IMR-90 (cell line): Measurements from ENCODE around the gene STK10. TPM values are rescaled to one million over a fixed set of nuclear protein-coding genes. Genes with fewer than 3 reads are reported as not detected.

Experiments
- ATAC-seq: fragments of 200-7000 bp; cut with Tn5 transposase; 2 replicates; pipeline ENCODE4 v1.9.1; 2020; ENCODE audit warnings: low read depth, mild to moderate bottlenecking, moderate library complexity
- BruUV-seq: library from RNA; stranded (reverse); fragments of 400-500 nt; replicated peaks from 2 replicates; lab custom pipeline; 2021; lab: Mats Ljungman, UMichigan
- CTCF ChIA-PET: fragments of 300-600 bp; formaldehyde crosslinking; extraction: SDS; loops from one replicate; lab custom pipeline; 2021; ENCODE audit warnings: antibody characterized with exemption; lab: Yijun Ruan, JAX
- POLR2A ChIA-PET: fragments of 300-600 bp; sonication (Branson Sonifier 250); formaldehyde crosslinking; loops from one replicate; lab custom pipeline; 2022; ENCODE audit warnings: antibody characterized with exemption; ENCODE audit not compliant: unreplicated experiment; lab: Charles Lee
- DNase-seq: peaks from one replicate; pipeline ENCODE4 v3.0.0; 2013
- H2AFZ ChIP-seq: replicated peaks from 2 replicates; pipeline ENCODE3; 2013; ENCODE audit warnings: low read length, mild to moderate bottlenecking; ENCODE audit not compliant: poor library complexity
- H2AK5ac ChIP-seq: 2 replicates; pipeline ENCODE4 v1.6.1; 2013; ENCODE audit warnings: low read depth, low read length, inconsistent platforms
- H2AK9ac ChIP-seq: replicated peaks from 2 replicates; pipeline ENCODE3; 2013; ENCODE audit warnings: mild to moderate bottlenecking, low read depth, low read length, moderate library complexity; ENCODE audit not compliant: poor library complexity
- H2BK120ac ChIP-seq: 2 replicates; pipeline ENCODE4 v1.6.1; 2013; ENCODE audit warnings: low read depth, low read length, inconsistent platforms
- H2BK15ac ChIP-seq: 3 replicates; pipeline ENCODE4 v1.6.1; 2013; ENCODE audit warnings: low read depth, low read length, inconsistent platforms
- H2BK20ac ChIP-seq: 2 replicates; pipeline ENCODE4 v1.6.1; 2013; ENCODE audit warnings: low read depth, mild to moderate bottlenecking, inconsistent platforms, low read length, moderate library complexity
- H2BK5ac ChIP-seq: 2 replicates; pipeline ENCODE4 v1.6.1; 2013; ENCODE audit warnings: mild to moderate bottlenecking, low read depth, low read length, inconsistent platforms; ENCODE audit not compliant: poor library complexity, severe bottlenecking
- H3K14ac ChIP-seq: replicated peaks from 2 replicates; pipeline ENCODE4 v1.6.1; 2013; ENCODE audit warnings: low read depth, low read length, inconsistent platforms
- H3K18ac ChIP-seq: 2 replicates; pipeline ENCODE4 v1.6.1; 2013; ENCODE audit warnings: low read depth, low read length, control low read depth
- H3K23ac ChIP-seq: 2 replicates; pipeline ENCODE4 v1.6.1; 2013; ENCODE audit warnings: low read depth, low read length, inconsistent platforms
- H3K27ac ChIP-seq: 2 replicates; pipeline ENCODE4 v1.5.1; 2013; ENCODE audit warnings: mild to moderate bottlenecking, control low read depth, low read length; ENCODE audit not compliant: insufficient read depth
- H3K27me3 ChIP-seq: 2 replicates; pipeline ENCODE4 v1.6.1; 2013; ENCODE audit warnings: low read length; ENCODE audit not compliant: control insufficient read depth, insufficient read depth
- H3K36me3 ChIP-seq: 2 replicates; pipeline ENCODE4 v1.6.1; 2013; ENCODE audit warnings: low read length, mixed read lengths; ENCODE audit not compliant: control insufficient read depth, insufficient read depth
- H3K4ac ChIP-seq: 2 replicates; pipeline ENCODE4 v1.6.1; 2013; ENCODE audit warnings: low read depth, low read length, inconsistent platforms
- H3K4me1 ChIP-seq: 2 replicates; pipeline ENCODE4 v1.6.1; 2013; ENCODE audit warnings: low read length, mixed read lengths; ENCODE audit not compliant: control insufficient read depth, insufficient read depth
- H3K4me2 ChIP-seq: 2 replicates; pipeline ENCODE4 v1.6.1; 2013; ENCODE audit warnings: low read depth, mild to moderate bottlenecking, control low read depth, low read length, moderate library complexity
- H3K4me3 ChIP-seq: 2 replicates; pipeline ENCODE4 v1.5.1; 2013; ENCODE audit warnings: low read depth, mild to moderate bottlenecking, control low read depth, low read length, moderate library complexity; ENCODE audit not compliant: insufficient read depth
- H3K56ac ChIP-seq: 2 replicates; pipeline ENCODE4 v1.6.1; 2013; ENCODE audit warnings: low read length, inconsistent platforms; ENCODE audit not compliant: insufficient read depth; ENCODE audit errors: extremely low read depth
- H3K79me1 ChIP-seq, 2 experiments: 2 replicates each; pipeline ENCODE4 v1.6.1; 2013; ENCODE audit warnings: low read length in 2 of 2, inconsistent platforms in 1 of 2, low read depth in 1 of 2
- H3K9ac ChIP-seq: 2 replicates; pipeline ENCODE4 v1.6.1; 2013; ENCODE audit warnings: low read depth, low read length, control low read depth
- H3K9me1 ChIP-seq: 2 replicates; pipeline ENCODE4 v1.6.1; 2013; ENCODE audit warnings: low read length, inconsistent platforms; ENCODE audit not compliant: insufficient read depth
- H3K9me3 ChIP-seq: 2 replicates; pipeline ENCODE4 v1.6.1; 2013; ENCODE audit warnings: low read length; ENCODE audit not compliant: control insufficient read depth, insufficient read depth
- H4K20me1 ChIP-seq: 2 replicates; pipeline ENCODE4 v1.6.1; 2013; ENCODE audit warnings: low read length, inconsistent platforms; ENCODE audit not compliant: insufficient read depth
- H4K5ac ChIP-seq: 2 replicates; pipeline ENCODE4 v1.6.1; 2013; ENCODE audit warnings: mild to moderate bottlenecking, low read depth, low read length, control low read depth
- H4K8ac ChIP-seq, 2 experiments: 2 replicates each; pipeline ENCODE4 v1.6.1; 2013; ENCODE audit warnings: low read depth in 2 of 2, low read length in 2 of 2, control low read depth in 1 of 2, inconsistent platforms in 1 of 2
- H4K91ac ChIP-seq: 2 replicates; pipeline ENCODE4 v1.6.1; 2013; ENCODE audit warnings: low read depth, low read length, inconsistent platforms; ENCODE audit not compliant: insufficient read depth
- BHLHE40 ChIP-seq: fragments of 150-350 bp; IDR thresholded peaks from 2 replicates; pipeline ENCODE4 v1.6.1; 2016; ENCODE audit warnings: mild to moderate bottlenecking, low read depth, low read length
- CEBPB ChIP-seq: IDR thresholded peaks from 2 replicates; pipeline ENCODE4 v1.6.1; 2012; ENCODE audit warnings: low read depth, low read length, improper control_type of control experiment
- CHD1 ChIP-seq: IDR thresholded peaks from 2 replicates; pipeline ENCODE4 v1.6.1; 2012; ENCODE audit warnings: low read depth, low read length, improper control_type of control experiment
- ELK1 ChIP-seq: fragments of 150-350 bp; IDR thresholded peaks from 2 replicates; pipeline ENCODE4 v1.6.1; 2016; ENCODE audit warnings: low read depth, mild to moderate bottlenecking, low read length, moderate library complexity, borderline replicate concordance
- FOS ChIP-seq: fragments of 150-350 bp; IDR thresholded peaks from 2 replicates; pipeline ENCODE4 v1.6.1; 2016; ENCODE audit warnings: low read depth, low read length
- MAFK ChIP-seq: IDR thresholded peaks from 2 replicates; pipeline ENCODE4 v1.6.1; 2012; ENCODE audit warnings: low read depth, low read length, improper control_type of control experiment
- MAZ ChIP-seq: IDR thresholded peaks from 2 replicates; pipeline ENCODE4 v1.6.1; 2012; ENCODE audit warnings: low read depth, mild to moderate bottlenecking, low read length, improper control_type of control experiment, moderate library complexity, borderline replicate concordance
- MXI1 ChIP-seq: IDR thresholded peaks from 2 replicates; pipeline ENCODE4 v1.6.1; 2012; ENCODE audit warnings: low read depth, mild to moderate bottlenecking, low read length, moderate library complexity, borderline replicate concordance
- NFE2L2 ChIP-seq: fragments of 150-350 bp; IDR thresholded peaks from 2 replicates; pipeline ENCODE4 v1.6.1; 2016; ENCODE audit warnings: low read depth, mild to moderate bottlenecking, low read length
- POLR2A ChIP-seq: IDR thresholded peaks from 2 replicates; pipeline ENCODE4 v1.6.1; 2012; ENCODE audit warnings: mild to moderate bottlenecking, low read depth, low read length
- RAD21 ChIP-seq: IDR thresholded peaks from 2 replicates; pipeline ENCODE4 v1.6.1; 2012; ENCODE audit warnings: low read length, improper control_type of control experiment
- RCOR1 ChIP-seq: IDR thresholded peaks from 2 replicates; pipeline ENCODE4 v1.6.1; 2012; ENCODE audit warnings: mild to moderate bottlenecking, low read length, improper control_type of control experiment; ENCODE audit not compliant: insufficient replicate concordance
- RFX5 ChIP-seq: IDR thresholded peaks from 2 replicates; pipeline ENCODE4 v1.8.0; 2012; ENCODE audit warnings: low read depth, mild to moderate bottlenecking, low read length, moderate library complexity
- SMC3 ChIP-seq: fragments of 150-350 bp; IDR thresholded peaks from 2 replicates; pipeline ENCODE4 v1.6.1; 2016; ENCODE audit warnings: low read depth, mild to moderate bottlenecking, antibody characterized with exemption, low read length, moderate library complexity
- WGBS, 2 experiments: methylation state at CpG; one replicate each; pipeline versions ENCODE4 v1.1.5 to v1.1.7; 2013; ENCODE audit warnings: missing lambda C conversion rate in 2 of 2; ENCODE audit not compliant: insufficient read length in 1 of 2; ENCODE audit errors: extremely low coverage in 2 of 2; 5-methylcytosine and 5-hydroxymethylcytosine counted together
- dilution Hi-C: fragments of 300-500 bp; cut with HindIII; formaldehyde crosslinking; loops from one replicate; pipeline ENCODE4 v1.14.3; 2018; ENCODE audit warnings: low sequenced_read_pairs; ENCODE audit not compliant: unreplicated experiment
- in situ Hi-C: fragments of 300-500 bp; cut with MboI; formaldehyde crosslinking; loops from 3 replicates; pipeline ENCODE4 v1.14.3; 2019; ENCODE audit warnings: low sequenced_read_pairs, inconsistent platforms, mixed read lengths
- intact Hi-C: fragments of 100-400 bp; cut with micrococcal nuclease; formaldehyde crosslinking; loops from 2 replicates; pipeline ENCODE4 v1.10.0; 2022
- polyA plus RNA-seq, 3 experiments: library from polyadenylated mRNA; depleted of rRNA; stranded (reverse); fragments of >200 nt; gene quantifications; 2 replicates each; pipeline ENCODE4 v1.2.3, GENCODE V29; 2012; ENCODE audit warnings: low replicate concordance in 1 of 3
- total RNA-seq: library from RNA; depleted of rRNA; stranded (reverse); fragments of >200 nt; gene quantifications from 2 replicates; pipeline ENCODE4 v1.2.3, GENCODE V29; 2012
- TF ChIP-seq, protein P1 (sequence below): conservative IDR thresholded peaks from 2 replicates; pipeline ENCODE4 v1.5.1; 2012; ENCODE audit warnings: mild to moderate bottlenecking, low read depth, low read length, improper control_type of control experiment

The STK10 gene
- total and polyA plus RNA-seq, 2 of the 4 experiments (the other 2 are of a cell fraction) = 15.4 to 18.5 TPM

GRCh38 chr5:172166030-172166826 lies 21.8 kb downstream of the STK10 start:
- Histone ChIP-seq H3K4ac (no peak overlapping the region), H2AFZ (no peak overlapping the region), H2BK15ac (no peak overlapping the region), H3K9me3 (no peaks in the 10 kb centered on the region), H3K4me2 (no peak overlapping the region), H4K8ac (no peak overlapping the region), H3K18ac (no peak overlapping the region), H3K79me1 (peaks cover 40 to 83% of the 10 kb centered on the region in 2 experiments), H3K14ac (no peak overlapping the region), H3K9ac (no peak overlapping the region), H3K4me3 (no peak overlapping the region), H2BK20ac (no peak overlapping the region), H4K20me1 (peaks cover 66% of the 10 kb centered on the region), H3K9me1 (peaks cover 48% of the 10 kb centered on the region), H2AK5ac (no peak overlapping the region), H3K27ac (no peak overlapping the region), H4K5ac (no peak overlapping the region), H4K91ac (no peak overlapping the region), H3K36me3 (0 out of 2 replicates have a peak, but pooled peaks cover 3% of the 10 kb centered on the region), H2BK5ac (no peak overlapping the region), H2BK120ac (no peak overlapping the region), H3K4me1 (peaks cover 17% of the 10 kb centered on the region), H3K27me3 (no peaks in the 10 kb centered on the region), H3K56ac (no peak overlapping the region), H2AK9ac (no peak overlapping the region), H3K23ac (no peak overlapping the region)
- CTCF ChIA-PET = no interaction called here
- in situ Hi-C loops = no loop called here
- 92% methylated on average over 5 of the region's 16 CpGs; no CpG with 5 or more reads in 1 of the 2 experiments for WGBS, 2 experiments
- POLR2A ChIA-PET = no interaction called here
- DNase-seq (no peak), ATAC-seq (no peak)
- intact Hi-C loops = no loop called here
- no TSS peak for BruUV-seq
- dilution Hi-C loops = no loop called here
- TF ChIP-seq SMC3 (no peak), NFE2L2 (no peak), CEBPB (no peak), BHLHE40 (no peak), FOS (no peak), RFX5 (no peak), MAZ (no peak), MXI1 (no peak), CHD1 (no peak), RAD21 (no peak), ELK1 (no peak), POLR2A (no peak), RCOR1 (no peak), MAFK (no peak)
- TF ChIP-seq, protein P1, sequence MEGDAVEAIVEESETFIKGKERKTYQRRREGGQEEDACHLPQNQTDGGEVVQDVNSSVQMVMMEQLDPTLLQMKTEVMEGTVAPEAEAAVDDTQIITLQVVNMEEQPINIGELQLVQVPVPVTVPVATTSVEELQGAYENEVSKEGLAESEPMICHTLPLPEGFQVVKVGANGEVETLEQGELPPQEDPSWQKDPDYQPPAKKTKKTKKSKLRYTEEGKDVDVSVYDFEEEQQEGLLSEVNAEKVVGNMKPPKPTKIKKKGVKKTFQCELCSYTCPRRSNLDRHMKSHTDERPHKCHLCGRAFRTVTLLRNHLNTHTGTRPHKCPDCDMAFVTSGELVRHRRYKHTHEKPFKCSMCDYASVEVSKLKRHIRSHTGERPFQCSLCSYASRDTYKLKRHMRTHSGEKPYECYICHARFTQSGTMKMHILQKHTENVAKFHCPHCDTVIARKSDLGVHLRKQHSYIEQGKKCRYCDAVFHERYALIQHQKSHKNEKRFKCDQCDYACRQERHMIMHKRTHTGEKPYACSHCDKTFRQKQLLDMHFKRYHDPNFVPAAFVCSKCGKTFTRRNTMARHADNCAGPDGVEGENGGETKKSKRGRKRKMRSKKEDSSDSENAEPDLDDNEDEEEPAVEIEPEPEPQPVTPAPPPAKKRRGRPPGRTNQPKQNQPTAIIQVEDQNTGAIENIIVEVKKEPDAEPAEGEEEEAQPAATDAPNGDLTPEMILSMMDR = no peak
